H1 (cell line): ENCODE results near the gene TMEM185A. TPM values are rescaled to one million over a fixed set of nuclear protein-coding genes. Genes with fewer than 3 reads are reported as not detected.

ENCODE experiments used
- KDM4A ChIP-seq: IDR thresholded peaks from one replicate; pipeline ENCODE4 v1.7.1; 2012; ENCODE audit warnings: low read depth, mild to moderate bottlenecking, moderate library complexity, low read length, inconsistent platforms; ENCODE audit not compliant: severe bottlenecking
- polyA plus RNA-seq, 7 experiments: library from polyadenylated mRNA; depleted of rRNA in 3 of 7; stranded (reverse) in 5 of 7; unstranded in 2 of 7; fragments of >200 nt in 5 of 7; fragments of 200-250 nt in 2 of 7; gene quantifications; 1 replicate in 5 of 7; 2 replicates in 1 of 7; 4 replicates in 1 of 7; pipeline versions ENCODE4 v1.2.1 to v1.2.3, GENCODE V29; 2011 to 2013; ENCODE audit warnings: missing spikeins in 2 of 7, mixed read lengths in 2 of 7
- total RNA-seq: library from RNA; stranded (reverse); fragmentation: NEBNext Ultra II Directional; extraction: Animal tissue kit (Norgen Biotek cat#: 25700); gene quantifications from 2 replicates; pipeline ENCODE4 v1.2.1, GENCODE V29; 2021

The TMEM185A gene
- total and polyA plus RNA-seq, 2 of the 8 experiments (the other 6 are each of a cell fraction or from before 2014, with no cell fraction given): 15.0 to 26.5 TPM

- TF ChIP-seq KDM4A: no peak
- TF ChIP-seq, all 59 proteins: peak for 0
These were observed 61.8 kb downstream of the TMEM185A start (continued) for GRCh38 chrX:149569770-149570169.
